Measurements from ENCODE around the gene HAND2.

HAND2 gene

DNA sequence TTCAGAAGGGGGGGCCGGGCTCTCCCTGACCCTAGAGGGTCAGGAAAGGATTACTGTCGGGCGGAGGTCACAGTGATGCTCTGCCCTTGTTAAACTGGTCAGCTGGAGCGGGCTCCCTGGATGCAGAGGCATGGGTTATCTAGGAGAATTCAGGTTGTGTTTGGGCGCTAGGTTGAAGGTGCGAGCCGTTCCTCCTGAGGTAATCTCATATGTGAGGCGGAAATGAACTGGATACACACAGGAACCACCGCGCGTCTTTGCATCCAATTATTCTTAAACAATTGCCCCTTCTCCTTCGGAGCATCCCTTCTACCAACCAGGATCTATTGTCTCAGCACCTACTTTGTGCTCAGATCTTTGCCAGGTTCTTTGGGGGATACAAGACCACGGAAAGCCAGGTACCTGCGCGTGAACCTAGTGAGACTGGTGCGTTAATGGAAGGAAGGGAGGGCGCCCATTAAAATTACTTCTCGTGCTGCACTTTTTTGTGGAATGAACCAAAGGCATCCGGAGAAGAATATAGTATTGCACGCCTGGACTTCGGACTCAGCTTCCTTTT lies 28.4 kb downstream of the HAND2 start:
- TF ChIP-seq TCF12 (IDR thresholded peaks at IDR 0.05; ENCODE audit: low read depth) (no peak), CREB1 (IDR thresholded peaks at IDR 0.05; ENCODE audit: low read depth) (no peak), EP300 (IDR thresholded peaks at IDR 0.05; ENCODE audit: borderline replicate concordance) (no peak), CEBPB (IDR thresholded peaks at IDR 0.05) (no peak), EGR1 (IDR thresholded peaks at IDR 0.05) (no peak), RAD21 (IDR thresholded peaks at IDR 0.05; ENCODE audit: low read depth) (no peak), FOXM1 (IDR thresholded peaks at IDR 0.05; ENCODE audit: borderline replicate concordance, low read depth) (no peak), TAF1 (IDR thresholded peaks at IDR 0.05; ENCODE audit: low read depth) (no peak), NFIC (IDR thresholded peaks at IDR 0.05) (no peak)
- TF ChIP-seq, protein P1, sequence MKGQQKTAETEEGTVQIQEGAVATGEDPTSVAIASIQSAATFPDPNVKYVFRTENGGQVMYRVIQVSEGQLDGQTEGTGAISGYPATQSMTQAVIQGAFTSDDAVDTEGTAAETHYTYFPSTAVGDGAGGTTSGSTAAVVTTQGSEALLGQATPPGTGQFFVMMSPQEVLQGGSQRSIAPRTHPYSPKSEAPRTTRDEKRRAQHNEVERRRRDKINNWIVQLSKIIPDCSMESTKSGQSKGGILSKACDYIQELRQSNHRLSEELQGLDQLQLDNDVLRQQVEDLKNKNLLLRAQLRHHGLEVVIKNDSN (IDR thresholded peaks at IDR 0.05): no peak
- TF ChIP-seq, protein P2, sequence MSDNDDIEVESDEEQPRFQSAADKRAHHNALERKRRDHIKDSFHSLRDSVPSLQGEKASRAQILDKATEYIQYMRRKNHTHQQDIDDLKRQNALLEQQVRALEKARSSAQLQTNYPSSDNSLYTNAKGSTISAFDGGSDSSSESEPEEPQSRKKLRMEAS (IDR thresholded peaks at IDR 0.05): no peak
- TF ChIP-seq, protein P3, sequence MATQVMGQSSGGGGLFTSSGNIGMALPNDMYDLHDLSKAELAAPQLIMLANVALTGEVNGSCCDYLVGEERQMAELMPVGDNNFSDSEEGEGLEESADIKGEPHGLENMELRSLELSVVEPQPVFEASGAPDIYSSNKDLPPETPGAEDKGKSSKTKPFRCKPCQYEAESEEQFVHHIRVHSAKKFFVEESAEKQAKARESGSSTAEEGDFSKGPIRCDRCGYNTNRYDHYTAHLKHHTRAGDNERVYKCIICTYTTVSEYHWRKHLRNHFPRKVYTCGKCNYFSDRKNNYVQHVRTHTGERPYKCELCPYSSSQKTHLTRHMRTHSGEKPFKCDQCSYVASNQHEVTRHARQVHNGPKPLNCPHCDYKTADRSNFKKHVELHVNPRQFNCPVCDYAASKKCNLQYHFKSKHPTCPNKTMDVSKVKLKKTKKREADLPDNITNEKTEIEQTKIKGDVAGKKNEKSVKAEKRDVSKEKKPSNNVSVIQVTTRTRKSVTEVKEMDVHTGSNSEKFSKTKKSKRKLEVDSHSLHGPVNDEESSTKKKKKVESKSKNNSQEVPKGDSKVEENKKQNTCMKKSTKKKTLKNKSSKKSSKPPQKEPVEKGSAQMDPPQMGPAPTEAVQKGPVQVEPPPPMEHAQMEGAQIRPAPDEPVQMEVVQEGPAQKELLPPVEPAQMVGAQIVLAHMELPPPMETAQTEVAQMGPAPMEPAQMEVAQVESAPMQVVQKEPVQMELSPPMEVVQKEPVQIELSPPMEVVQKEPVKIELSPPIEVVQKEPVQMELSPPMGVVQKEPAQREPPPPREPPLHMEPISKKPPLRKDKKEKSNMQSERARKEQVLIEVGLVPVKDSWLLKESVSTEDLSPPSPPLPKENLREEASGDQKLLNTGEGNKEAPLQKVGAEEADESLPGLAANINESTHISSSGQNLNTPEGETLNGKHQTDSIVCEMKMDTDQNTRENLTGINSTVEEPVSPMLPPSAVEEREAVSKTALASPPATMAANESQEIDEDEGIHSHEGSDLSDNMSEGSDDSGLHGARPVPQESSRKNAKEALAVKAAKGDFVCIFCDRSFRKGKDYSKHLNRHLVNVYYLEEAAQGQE (IDR thresholded peaks at IDR 0.05; ENCODE audit: low read depth): no peak

DNA sequence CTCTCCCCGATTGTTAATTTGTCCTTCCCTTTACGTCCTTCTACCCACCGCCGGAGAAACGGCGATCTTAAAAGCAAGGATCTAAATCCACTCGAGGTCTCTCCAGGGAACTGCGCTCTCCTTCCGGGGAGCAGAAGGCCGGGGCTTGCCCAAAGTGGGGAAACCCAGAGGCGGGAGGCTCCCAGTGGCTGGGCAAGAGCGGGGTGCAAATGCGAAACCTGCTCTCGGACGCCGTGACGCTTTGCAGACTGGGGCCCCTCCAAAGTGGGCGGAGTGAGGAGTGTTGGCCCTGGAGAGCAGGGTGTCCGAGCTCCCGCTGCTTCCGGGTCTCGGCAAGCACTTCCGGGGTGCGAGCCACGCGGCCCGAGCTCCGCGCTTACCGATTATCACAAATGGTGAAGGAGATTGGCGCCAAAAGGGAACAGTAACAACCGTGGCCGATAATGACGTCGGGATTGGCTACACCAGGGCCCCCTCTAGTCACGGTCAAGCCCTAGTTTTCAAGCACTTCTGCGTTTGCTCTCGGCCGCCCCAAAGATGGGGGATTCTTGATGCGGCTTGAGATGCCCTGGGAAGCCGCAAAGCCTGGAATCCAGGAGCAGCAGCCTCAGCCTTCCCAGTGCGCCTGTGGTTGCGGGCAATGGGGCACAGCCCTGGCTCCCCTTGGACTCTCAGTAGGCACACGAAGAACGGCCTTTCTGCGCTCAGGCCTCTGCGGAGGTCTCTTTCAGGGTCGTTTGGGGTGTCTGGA lies 29.0 kb downstream of the HAND2 start:
- TF ChIP-seq YY1 (IDR thresholded peaks at IDR 0.05; ENCODE audit: low read depth) (no peak), TEAD4 (IDR thresholded peaks at IDR 0.05) (no peak), CEBPB (IDR thresholded peaks at IDR 0.05) (no peak), RAD21 (IDR thresholded peaks at IDR 0.05; ENCODE audit: low read depth) (no peak), TCF12 (IDR thresholded peaks at IDR 0.05; ENCODE audit: low read depth) (no peak), CREB1 (IDR thresholded peaks at IDR 0.05; ENCODE audit: low read depth) (no peak), ZBTB7A (IDR thresholded peaks at IDR 0.05; ENCODE audit: low read depth) (no peak), TAF1 (IDR thresholded peaks at IDR 0.05; ENCODE audit: low read depth) (no peak)
- TF ChIP-seq, protein P2 (IDR thresholded peaks at IDR 0.05): no peak
- TF ChIP-seq, protein P3 (IDR thresholded peaks at IDR 0.05; ENCODE audit: low read depth): no peak

GRCh38 chr4:173499658-173500535 lies 30.1 kb downstream of the HAND2 start:
- TF ChIP-seq EGR1 (IDR thresholded peaks at IDR 0.05) (no peak), ZBTB7A (IDR thresholded peaks at IDR 0.05; ENCODE audit: low read depth) (no peak), TEAD4 (IDR thresholded peaks at IDR 0.05) (no peak), TAF1 (IDR thresholded peaks at IDR 0.05; ENCODE audit: low read depth) (no peak), YY1 (IDR thresholded peaks at IDR 0.05; ENCODE audit: low read depth) (no peak), TCF12 (IDR thresholded peaks at IDR 0.05; ENCODE audit: low read depth) (no peak), RAD21 (IDR thresholded peaks at IDR 0.05; ENCODE audit: low read depth) (no peak), NFIC (IDR thresholded peaks at IDR 0.05) (no peak)
- TF ChIP-seq, protein P3 (IDR thresholded peaks at IDR 0.05; ENCODE audit: low read depth): no peak
- TF ChIP-seq, protein P1 (IDR thresholded peaks at IDR 0.05): no peak
- TF ChIP-seq, protein P2 (IDR thresholded peaks at IDR 0.05): no peak

Measured in Ishikawa (cell line).